Ovary (tissue), 1 donor: ENCODE measurements around the gene AMACR.

Experiments used
- EP300 ChIP-seq: sonication (generic); formaldehyde crosslinking; IDR thresholded peaks from one replicate; pipeline ENCODE4 v1.6.1; 2017; ENCODE audit warnings: antibody characterized with exemption
- POLR2A ChIP-seq: fragments of 450-650 bp; IDR thresholded peaks from one replicate; pipeline ENCODE4 v1.6.1; 2017; ENCODE audit warnings: antibody characterized with exemption, mild to moderate bottlenecking, moderate library complexity

GRCh38 chr5:33938881-33939280, 69.0 kb downstream of the AMACR start:
- TF ChIP-seq EP300 (no peak), POLR2A (no peak)
